Astrocyte of the spinal cord (primary cell): ENCODE results near the gene TMPRSS9.
"Not testable (repeated sequence)": the region's sequence is repeated elsewhere in the genome, so short reads cannot be mapped to it uniquely, and the experiment has no call there.

Experiments
- DNase-seq: peaks from one replicate; pipeline ENCODE4 v3.0.0; 2011; ENCODE audit warnings: low read depth, low spot score
- H3K4me3 ChIP-seq: 2 replicates; pipeline ENCODE4 v1.5.1; 2011; ENCODE audit warnings: low read depth, mild to moderate bottlenecking, low read length, moderate library complexity
- in situ Hi-C: cut with HindIII; loops from 2 replicates; pipeline ENCODE4 v1.10.0; 2017; ENCODE audit warnings: low sequenced_read_pairs
- TF ChIP-seq, protein P1 (sequence below): IDR thresholded peaks from 2 replicates; pipeline ENCODE4 v1.5.1; 2012; ENCODE audit warnings: low read depth, mild to moderate bottlenecking, low read length, inconsistent platforms

The TMPRSS9 gene

DNA sequence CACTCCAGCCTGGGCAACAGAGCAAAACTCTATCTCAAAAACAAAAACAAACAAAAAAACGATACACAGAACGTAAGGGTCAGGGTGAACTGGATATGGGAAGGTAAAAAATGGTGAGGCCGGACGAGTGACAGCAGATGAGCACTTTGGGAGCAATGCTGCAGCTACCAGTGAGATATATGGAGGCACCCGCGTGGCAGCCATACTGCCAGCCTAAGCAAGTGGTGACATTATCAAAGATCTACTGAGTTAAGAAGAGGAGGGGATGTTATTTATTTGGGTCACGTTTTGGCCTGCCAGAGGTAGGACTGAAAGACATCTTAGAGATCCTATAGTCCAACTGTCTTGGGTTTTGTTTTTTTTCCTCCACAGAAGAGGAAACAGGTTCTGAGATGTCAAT is 53.1 kb downstream of the TMPRSS9 start:
- H3K4me3 ChIP-seq: no peak overlapping the region
- in situ Hi-C loops: no loop called here
- TF ChIP-seq, protein P1, sequence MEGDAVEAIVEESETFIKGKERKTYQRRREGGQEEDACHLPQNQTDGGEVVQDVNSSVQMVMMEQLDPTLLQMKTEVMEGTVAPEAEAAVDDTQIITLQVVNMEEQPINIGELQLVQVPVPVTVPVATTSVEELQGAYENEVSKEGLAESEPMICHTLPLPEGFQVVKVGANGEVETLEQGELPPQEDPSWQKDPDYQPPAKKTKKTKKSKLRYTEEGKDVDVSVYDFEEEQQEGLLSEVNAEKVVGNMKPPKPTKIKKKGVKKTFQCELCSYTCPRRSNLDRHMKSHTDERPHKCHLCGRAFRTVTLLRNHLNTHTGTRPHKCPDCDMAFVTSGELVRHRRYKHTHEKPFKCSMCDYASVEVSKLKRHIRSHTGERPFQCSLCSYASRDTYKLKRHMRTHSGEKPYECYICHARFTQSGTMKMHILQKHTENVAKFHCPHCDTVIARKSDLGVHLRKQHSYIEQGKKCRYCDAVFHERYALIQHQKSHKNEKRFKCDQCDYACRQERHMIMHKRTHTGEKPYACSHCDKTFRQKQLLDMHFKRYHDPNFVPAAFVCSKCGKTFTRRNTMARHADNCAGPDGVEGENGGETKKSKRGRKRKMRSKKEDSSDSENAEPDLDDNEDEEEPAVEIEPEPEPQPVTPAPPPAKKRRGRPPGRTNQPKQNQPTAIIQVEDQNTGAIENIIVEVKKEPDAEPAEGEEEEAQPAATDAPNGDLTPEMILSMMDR: no peak
- no peak for DNase-seq

- no peak overlapping the region for H3K4me3 ChIP-seq
- DNase-seq: no peak
- TF ChIP-seq, protein P1: no peak
- in situ Hi-C loops: no loop called here
These were observed 53.6 kb downstream of the TMPRSS9 start for GRCh38 chr19:2413629-2414028.

- in situ Hi-C loops: no loop called here
- DNase-seq: no peak
These were observed 55.4 kb downstream of the TMPRSS9 start for GRCh38 chr19:2415281-2415972.

GRCh38 chr19:2415973-2416319 is 55.9 kb downstream of the TMPRSS9 start:
- TF ChIP-seq, protein P1: no peak
- H3K4me3 ChIP-seq: no peak overlapping the region
- DNase-seq: no peak
- in situ Hi-C loops: no loop called here

More at GRCh38 chr19:2415281-2415972, 55.4 kb downstream of the TMPRSS9 start:
- no peak overlapping the region for H3K4me3 ChIP-seq
- TF ChIP-seq, protein P1: no peak

DNA sequence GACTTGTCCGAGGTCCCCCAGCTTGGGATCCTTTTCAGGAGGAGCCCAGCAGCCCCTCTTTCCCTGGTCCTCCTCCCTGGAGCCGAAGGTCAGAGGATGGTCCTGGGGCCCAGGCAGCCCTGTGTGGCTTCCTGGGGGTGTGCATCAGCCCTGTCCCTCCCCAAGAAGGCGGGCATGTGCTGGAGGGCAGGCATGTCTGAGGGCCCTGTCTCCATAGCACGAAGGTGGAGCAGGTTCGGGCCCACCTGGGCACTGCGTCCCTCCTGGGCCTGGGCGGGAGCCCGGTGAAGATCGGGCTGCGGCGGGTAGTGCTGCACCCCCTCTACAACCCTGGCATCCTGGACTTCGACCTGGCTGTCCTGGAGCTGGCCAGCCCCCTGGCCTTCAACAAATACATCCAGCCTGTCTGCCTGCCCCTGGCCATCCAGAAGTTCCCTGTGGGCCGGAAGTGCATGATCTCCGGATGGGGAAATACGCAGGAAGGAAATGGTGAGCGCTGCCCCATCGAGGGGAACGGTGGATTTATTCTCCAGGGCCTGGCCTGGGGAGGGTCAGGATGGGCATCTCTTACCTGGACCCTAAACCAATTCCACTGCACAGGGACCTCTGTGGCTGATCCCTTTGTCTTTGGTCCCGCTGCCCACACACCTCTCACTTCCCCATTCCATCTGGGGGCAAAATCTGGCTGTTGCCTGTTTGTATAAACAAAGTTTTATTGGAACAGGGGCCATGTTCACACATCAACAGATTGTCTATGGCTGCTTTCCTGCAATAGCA is 56.4 kb downstream of the TMPRSS9 start:
- TF ChIP-seq, protein P1: no peak
- in situ Hi-C loops: no loop called here
- no peak for DNase-seq

DNA sequence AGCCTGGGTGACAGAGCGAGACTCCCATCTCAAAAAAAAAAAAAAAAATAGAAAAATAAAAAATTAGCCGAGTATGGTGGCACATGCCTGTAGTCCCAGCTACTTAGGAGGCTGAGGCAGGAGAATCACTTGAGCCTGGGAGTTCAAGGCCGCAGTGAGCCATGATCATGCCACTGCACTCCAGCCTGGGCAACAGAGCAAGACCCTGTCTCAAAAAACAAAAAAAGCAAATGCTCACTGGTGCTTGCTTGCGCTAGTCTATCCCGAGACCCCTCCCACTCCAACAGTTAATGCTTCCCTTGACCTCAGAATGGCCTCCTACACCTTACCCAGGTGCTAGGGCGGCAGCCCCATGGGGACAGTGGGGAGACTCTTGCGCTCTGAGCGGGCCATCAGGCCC is 57.4 kb downstream of the TMPRSS9 start:
- H3K4me3 ChIP-seq, in situ Hi-C loops, DNase-seq: not testable (repeated sequence)

More for the DNA sequence above, 56.4 kb downstream of the TMPRSS9 start:
- H3K4me3 ChIP-seq: no peak overlapping the region

- TF ChIP-seq, protein P1: no peak
- H3K4me3 ChIP-seq: no peak overlapping the region
- DNase-seq: no peak
- in situ Hi-C loops: no loop called here
These were observed 57.9 kb downstream of the TMPRSS9 start for GRCh38 chr19:2417881-2418406.
